Activated gamma-delta T cell treated with Interleukin-2 at 50 U/mL for 16 hours (primary cell): ENCODE data around the gene SPOUT1.
"Not testable (repeated sequence)": the region's sequence is repeated elsewhere in the genome, so short reads cannot be mapped to it uniquely, and the experiment has no call there.

Experiments
- DNase-seq: peaks from one replicate; pipeline ENCODE4 v3.0.0-alpha.2; 2020

SPOUT1 gene, protein sequence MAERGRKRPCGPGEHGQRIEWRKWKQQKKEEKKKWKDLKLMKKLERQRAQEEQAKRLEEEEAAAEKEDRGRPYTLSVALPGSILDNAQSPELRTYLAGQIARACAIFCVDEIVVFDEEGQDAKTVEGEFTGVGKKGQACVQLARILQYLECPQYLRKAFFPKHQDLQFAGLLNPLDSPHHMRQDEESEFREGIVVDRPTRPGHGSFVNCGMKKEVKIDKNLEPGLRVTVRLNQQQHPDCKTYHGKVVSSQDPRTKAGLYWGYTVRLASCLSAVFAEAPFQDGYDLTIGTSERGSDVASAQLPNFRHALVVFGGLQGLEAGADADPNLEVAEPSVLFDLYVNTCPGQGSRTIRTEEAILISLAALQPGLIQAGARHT

DNA sequence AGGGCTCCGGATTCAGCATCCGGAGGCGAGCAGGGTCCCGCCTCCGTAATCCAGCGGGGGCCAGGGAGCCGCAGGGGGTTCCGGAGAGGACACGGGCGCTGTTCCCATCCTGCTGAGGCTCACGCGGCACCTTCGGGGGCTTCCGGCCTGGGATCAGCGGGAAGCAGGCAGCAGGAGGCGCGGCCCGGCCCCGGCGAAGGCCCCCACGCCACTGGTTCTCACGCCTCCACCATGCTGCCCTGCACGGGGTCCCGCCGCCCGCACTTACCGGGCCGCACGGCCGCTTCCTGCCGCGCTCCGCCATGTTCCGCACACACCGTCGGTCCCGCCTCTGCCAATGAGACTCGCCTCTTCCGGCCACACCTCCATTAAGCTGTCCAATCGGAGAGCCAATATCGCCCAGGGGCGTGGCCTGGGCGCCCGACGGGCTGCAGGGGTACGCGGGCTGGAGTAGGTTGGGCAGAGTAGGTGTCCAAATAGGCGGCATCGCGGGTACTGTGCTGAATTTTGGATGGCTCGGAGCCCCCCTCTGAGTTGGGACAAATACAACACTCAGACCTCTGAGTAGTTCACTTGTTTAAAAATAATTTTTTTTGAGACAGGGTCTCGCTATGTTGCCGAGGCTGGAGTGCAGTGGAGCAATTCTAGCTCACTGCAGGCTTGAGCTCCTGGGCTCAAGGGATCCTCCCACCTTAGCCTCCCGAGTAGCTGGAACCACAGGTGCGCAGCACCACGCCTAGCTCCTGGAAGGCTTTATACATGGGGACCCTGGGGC, at the start of gene SPOUT1:
Gene SPOUT1, minus strand, starts transcription at position 318 of the 775 bp plus-strand sequence. Its CDS starts 14 bp downstream, at position 304.
- DNase-seq: peak; percentile 92

DNA sequence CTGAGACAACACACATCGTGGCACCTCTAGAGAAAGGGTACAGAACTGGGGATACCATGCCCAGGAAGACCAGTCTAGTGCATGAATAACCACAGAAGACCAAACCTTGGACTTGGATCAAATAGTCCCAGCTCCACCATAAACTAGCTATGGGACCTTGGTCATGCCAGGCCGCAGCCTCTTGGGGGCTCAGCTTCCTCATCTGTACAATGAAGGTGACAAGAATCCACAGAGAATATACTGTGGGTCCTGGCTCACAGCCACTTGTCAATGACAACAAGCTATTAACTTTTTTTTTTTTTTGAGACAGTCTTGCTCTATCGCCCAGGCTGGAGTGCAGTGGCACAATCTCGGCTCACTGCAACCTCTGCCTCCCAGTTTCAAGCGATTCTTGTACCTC, 48.3 kb upstream of the SPOUT1 start:
- DNase-seq: no peak

GRCh38 chr9:128870941-128871265, 41.3 kb upstream of the SPOUT1 start:
- not testable (repeated sequence) for DNase-seq

- no peak for DNase-seq
These were observed 40.7 kb upstream of the SPOUT1 start for GRCh38 chr9:128870128-128870940.

DNA sequence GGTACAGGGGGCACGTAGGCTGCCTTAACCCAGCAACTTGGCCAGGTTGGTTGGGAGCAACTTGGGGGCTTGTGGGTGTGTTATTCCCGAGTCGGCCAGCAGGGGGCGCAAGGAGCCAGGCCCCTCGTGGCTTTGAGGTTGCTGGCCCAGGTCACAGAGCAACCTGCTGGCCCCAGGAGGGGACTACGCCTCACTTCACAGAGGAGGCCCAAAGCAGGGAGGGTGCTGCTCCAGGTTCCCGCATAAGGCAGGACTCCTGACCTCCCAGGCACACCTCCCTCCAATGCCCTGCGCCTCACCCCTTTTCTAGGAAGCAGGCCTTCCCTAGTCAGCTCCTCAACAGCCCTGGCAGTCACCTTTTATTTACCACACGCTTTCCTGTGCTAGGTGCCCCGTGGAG, 34.1 kb upstream of the SPOUT1 start:
- peak; percentile 90 for DNase-seq

DNA sequence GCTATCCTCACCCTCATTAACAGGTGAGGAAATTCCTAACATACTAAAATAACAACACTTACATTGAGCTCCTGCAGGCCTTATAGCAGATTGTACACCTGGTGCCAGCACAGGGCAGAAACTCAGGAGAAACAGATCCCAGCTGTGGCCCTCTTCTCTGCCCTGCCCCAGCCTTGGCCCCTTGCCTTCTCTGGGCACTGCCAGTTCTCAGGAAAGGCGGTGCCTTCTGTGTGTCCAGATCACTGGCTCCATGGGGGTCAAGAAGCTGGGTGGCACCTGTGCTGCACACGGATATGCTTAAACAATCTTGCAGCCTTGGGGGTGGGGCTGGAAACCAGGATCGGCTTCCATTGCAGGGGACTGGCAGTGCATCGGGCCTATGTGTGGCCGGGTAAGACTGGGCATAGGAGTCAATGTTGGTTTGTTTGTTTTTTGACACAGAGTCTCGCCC, 32.8 kb upstream of the SPOUT1 start:
- DNase-seq: no peak

DNA sequence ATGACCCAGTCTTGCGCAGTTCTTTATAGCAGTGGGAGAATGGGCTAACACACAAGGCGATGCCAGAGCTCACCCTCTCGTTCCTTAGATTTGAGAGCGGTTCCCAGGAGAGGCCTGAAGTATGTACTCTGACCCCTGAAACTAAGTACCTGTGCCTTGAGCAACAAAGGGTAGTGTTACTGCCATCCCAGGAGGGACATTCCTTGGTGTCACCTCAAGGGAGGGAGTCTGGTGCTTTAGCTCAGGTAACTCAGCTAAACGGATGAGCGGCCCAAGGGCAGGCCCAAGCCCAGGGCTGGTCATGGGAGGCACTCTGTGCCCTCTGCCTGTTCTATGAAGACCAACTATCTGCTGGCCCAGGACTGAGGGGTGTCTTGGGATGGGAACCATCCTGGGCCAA, 31.9 kb upstream of the SPOUT1 start:
- no peak for DNase-seq

- no peak for DNase-seq
These were observed 31.3 kb upstream of the SPOUT1 start for GRCh38 chr9:128860937-128861336.

GRCh38 chr9:128858476-128858875, 28.9 kb upstream of the SPOUT1 start:
- DNase-seq: not testable (repeated sequence)

DNA sequence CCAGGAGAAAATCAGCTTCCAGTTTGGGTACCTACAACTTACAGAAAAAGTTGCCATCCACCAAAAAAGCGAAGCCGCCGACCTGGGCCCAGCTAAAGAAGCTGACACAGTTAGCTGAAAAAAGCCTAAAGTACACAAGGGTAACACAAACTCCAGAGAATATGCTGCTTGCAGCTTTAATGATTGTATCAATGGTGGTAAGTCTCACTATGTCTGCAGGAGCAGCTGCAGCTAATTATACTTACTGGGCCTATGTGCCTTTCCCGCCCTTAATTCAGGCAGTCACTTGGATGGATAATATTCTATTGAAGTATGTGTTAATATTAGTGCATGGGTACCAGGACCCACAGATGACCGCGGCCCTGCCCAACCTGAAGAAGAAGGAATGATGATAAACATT, 24.9 kb upstream of the SPOUT1 start:
- DNase-seq: not testable (repeated sequence)

GRCh38 chr9:128852646-128853045, 23.1 kb upstream of the SPOUT1 start:
- DNase-seq: not testable (repeated sequence)

- not testable (repeated sequence) for DNase-seq
These were observed 22.4 kb upstream of the SPOUT1 start for GRCh38 chr9:128851779-128852600.

- not testable (repeated sequence) for DNase-seq
These were observed 21.4 kb upstream of the SPOUT1 start for GRCh38 chr9:128851024-128851423.

- no peak for DNase-seq
These were observed 18.2 kb upstream of the SPOUT1 start for GRCh38 chr9:128847803-128848202.

- DNase-seq: no peak
These were observed 17.1 kb upstream of the SPOUT1 start for GRCh38 chr9:128846680-128847030.

- no peak for DNase-seq
These were observed 15.8 kb upstream of the SPOUT1 start for GRCh38 chr9:128845186-128845931.

DNA sequence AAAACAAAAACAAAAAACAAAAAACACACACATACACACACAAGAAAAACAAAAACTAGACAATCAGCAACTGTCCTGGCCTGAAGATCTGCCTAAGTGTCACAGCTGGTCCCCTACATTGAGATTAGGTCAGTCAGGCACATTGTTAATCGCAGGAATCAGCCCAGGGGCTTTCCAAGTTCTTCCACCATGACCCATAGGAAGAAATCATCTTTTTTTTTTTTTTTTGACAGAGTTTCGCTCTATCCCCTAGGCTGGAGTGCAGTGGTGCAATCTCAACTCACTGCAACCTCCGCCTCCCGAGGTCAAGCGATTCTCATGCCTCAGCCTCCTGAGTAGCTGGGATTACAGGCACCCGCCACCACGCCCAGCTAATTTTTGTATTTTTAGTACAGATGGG, 13.6 kb upstream of the SPOUT1 start:
- DNase-seq: not testable (repeated sequence)

DNA sequence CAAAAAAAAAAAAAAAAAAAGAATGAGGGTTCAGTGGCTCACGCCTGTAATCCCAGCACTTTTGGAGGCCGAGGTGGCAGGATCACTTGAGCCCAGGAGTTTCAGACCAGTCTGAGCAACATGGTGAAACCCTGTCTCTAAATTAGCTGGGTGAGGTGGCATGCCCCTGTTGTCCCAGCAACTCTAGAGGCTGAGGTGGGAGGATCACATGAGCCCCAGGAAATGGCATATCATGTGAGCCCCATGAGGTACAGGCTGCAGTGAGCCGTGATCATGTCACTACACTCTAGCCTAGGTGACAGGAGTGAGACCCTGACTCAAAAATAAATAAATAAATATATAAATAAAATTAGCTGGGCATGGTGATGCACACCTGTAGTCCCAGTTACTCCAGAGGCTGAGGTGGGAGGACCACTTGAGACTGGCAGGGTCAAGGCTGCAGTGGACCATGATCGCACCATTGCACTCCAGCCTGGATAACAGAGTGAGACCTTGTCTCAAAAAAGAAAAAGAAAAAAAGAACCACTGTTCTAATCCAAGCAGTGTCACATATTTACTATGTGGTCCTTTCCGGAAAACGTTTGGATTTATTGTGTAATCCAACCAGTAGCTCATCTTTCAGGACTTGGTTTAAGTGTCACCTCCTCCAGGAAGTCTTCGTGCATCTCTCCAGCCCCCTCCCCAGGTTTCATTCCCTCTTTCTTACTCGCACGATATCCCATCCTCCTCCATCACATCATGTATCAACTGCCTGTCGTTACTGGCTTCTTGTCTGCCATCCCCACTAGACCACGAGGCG, 12.3 kb upstream of the SPOUT1 start:
- no peak for DNase-seq

DNA sequence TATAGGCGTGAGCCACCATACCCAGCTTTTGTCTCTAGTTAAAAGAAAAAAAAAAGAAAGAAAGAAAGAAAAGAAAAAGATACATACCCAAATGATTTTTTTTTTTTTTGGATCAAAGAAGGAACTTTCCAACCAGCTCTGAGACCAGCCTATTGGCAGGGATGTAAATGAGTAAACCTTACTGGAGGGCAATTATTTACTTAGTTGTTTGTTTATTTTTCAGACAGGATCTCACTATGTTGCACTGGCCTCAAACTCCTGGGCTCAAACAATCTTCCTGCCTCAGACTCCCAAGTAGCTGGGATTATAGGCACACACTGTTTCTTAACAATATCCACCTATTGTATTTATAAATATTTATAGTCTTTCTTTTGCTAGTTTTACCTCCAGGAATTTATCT, 10.9 kb upstream of the SPOUT1 start:
- DNase-seq: no peak

DNA sequence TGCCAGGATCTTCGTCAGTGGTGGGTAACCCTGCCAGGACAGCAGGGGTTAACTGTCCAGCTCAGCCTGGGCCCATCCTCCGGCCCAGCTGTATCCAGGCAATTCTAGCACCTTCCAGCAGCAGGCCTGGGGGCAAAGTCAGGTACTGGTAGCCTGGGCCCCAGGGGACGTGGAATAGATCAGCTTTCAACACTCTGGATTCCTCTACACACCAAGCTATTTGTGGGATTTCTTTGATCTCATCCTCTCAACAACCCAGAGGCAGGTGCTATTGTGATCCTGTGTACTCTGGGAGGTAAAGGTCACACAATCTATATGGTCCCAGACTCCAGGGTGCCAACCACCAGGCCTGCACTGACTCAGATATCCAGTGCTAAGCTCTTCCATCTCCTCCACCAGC, 8.7 kb upstream of the SPOUT1 start:
- DNase-seq: no peak
